Right hindlimb (tissue), 1 donor: Measurements from ENCODE around the gene PPM1N.

Experiments used
- DNase-seq: peaks from one replicate; pipeline ENCODE4 v3.0.0-alpha.2; 2018

Gene PPM1N

GRCh38 chr19:45542234-45542668 lies 44.0 kb downstream of the PPM1N start:
- DNase-seq: no peak

GRCh38 chr19:45547211-45547770 lies 49.0 kb downstream of the PPM1N start:
- DNase-seq: no peak

GRCh38 chr19:45547965-45548609 lies 49.8 kb downstream of the PPM1N start:
- DNase-seq: no peak
